K562 (cell line): ENCODE data around the gene ENTPD6. TPM values are rescaled to one million over a fixed set of nuclear protein-coding genes. Genes with fewer than 3 reads are reported as not detected.

Experiments used
- AFF1 ChIP-seq, 2 experiments: fragments of 450-650 bp; IDR thresholded peaks; 2 replicates each; pipeline ENCODE4 v1.6.1; 2018; ENCODE audit warnings: mild to moderate bottlenecking in 2 of 2, low read depth in 1 of 2; ENCODE audit not compliant: partially characterized antibody in 2 of 2
- AFF4 ChIP-seq: sonication (generic); formaldehyde crosslinking; IDR thresholded peaks from 2 replicates; pipeline ENCODE4 v1.8.0; 2023; ENCODE audit warnings: mild to moderate bottlenecking, missing genetic modification reagents
- DLX4 ChIP-seq: fragments of 250-450 bp; sonication (Bioruptor Pico); IDR thresholded peaks from 2 replicates; pipeline ENCODE4 v1.6.1; 2021; ENCODE audit warnings: mild to moderate bottlenecking
- FOXO4 ChIP-seq: fragments of 450-650 bp; formaldehyde crosslinking; IDR thresholded peaks from 2 replicates; pipeline ENCODE4 v1.4.0; 2020; ENCODE audit warnings: mild to moderate bottlenecking, moderate library complexity
- GATAD2A ChIP-seq: fragments of 450-650 bp; IDR thresholded peaks from 2 replicates; pipeline ENCODE4 v1.6.1; 2017
- HDAC3 ChIP-seq: fragments of 450-650 bp; IDR thresholded peaks from 2 replicates; pipeline ENCODE4 v1.6.1; 2018; ENCODE audit warnings: borderline replicate concordance, mild to moderate bottlenecking, moderate library complexity; ENCODE audit not compliant: partially characterized antibody
- KDM2B ChIP-seq: fragments of 250-450 bp; sonication (Bioruptor Pico); IDR thresholded peaks from 2 replicates; pipeline ENCODE4 v1.8.0; 2021; ENCODE audit warnings: mild to moderate bottlenecking, moderate library complexity
- NEUROD1 ChIP-seq: fragments of 150-350 bp; IDR thresholded peaks from 2 replicates; pipeline ENCODE4 v1.6.1; 2014; ENCODE audit warnings: borderline replicate concordance, low read length, low read depth; ENCODE audit not compliant: partially characterized antibody
- RBFOX2 ChIP-seq: fragments of 200-400 bp; formaldehyde crosslinking; IDR thresholded peaks from 2 replicates; pipeline ENCODE4 v1.6.1; 2017; ENCODE audit warnings: low read depth, mild to moderate bottlenecking, low read length, moderate library complexity
- TBL1XR1 ChIP-seq, 2 experiments: IDR thresholded peaks; 2 replicates each; pipeline ENCODE4 v1.6.1; 2012; ENCODE audit warnings: improper control_type of control experiment in 2 of 2, low read length in 2 of 2, mild to moderate bottlenecking in 1 of 2
- ZBTB33 ChIP-seq: sonication (generic); formaldehyde crosslinking; IDR thresholded peaks from 2 replicates; pipeline ENCODE4 v1.8.1; 2023; ENCODE audit warnings: mild to moderate bottlenecking, missing genetic modification reagents
- ZKSCAN1 ChIP-seq: fragments of 150-350 bp; IDR thresholded peaks from 2 replicates; pipeline ENCODE4 v1.6.1; 2016; ENCODE audit warnings: low read depth, low read length
- ZNF197 ChIP-seq: fragments of 200-800 bp; sonication (Bioruptor generic); IDR thresholded peaks from 2 replicates; pipeline ENCODE4 v1.6.1; 2016; ENCODE audit warnings: low read depth, missing genetic modification characterization, missing compliant biosample characterization
- ZNF384 ChIP-seq: IDR thresholded peaks from 2 replicates; pipeline ENCODE4 v1.6.1; 2012; ENCODE audit warnings: low read depth, low read length, improper control_type of control experiment
- ZNF408 ChIP-seq: fragments of 250-450 bp; sonication (Bioruptor Pico); IDR thresholded peaks from 2 replicates; pipeline ENCODE4 v1.4.0; 2020; ENCODE audit warnings: low read depth, mild to moderate bottlenecking, moderate library complexity
- polyA plus RNA-seq, 8 experiments: library from polyadenylated mRNA; depleted of rRNA in 4 of 8; stranded (reverse) in 5 of 8; unstranded in 3 of 8; fragments of >200 nt; fragmentation: Nextera tagmentation in 2 of 8; fragmentation: Illumina TruSeq in 1 of 8; extraction: Ambion mirVana in 2 of 8; extraction: Trizol in 1 of 8; gene quantifications; 2 replicates each; pipeline versions ENCODE4 v1.2.1 to v1.2.3, GENCODE V29; 2011 to 2014; ENCODE audit warnings: inconsistent platforms in 1 of 8, missing spikeins in 1 of 8
- total RNA-seq, 7 experiments: library from RNA; depleted of rRNA in 6 of 7; stranded (reverse); fragments of >200 nt in 6 of 7; fragmentation: Illumina TruSeq in 2 of 7; extraction: Trizol in 2 of 7; gene quantifications; 2 replicates each; pipeline versions ENCODE4 v1.2.1 to v1.2.3, GENCODE V29; 2011 to 2021; ENCODE audit warnings: low replicate concordance in 1 of 7

Gene ENTPD6
- total and polyA plus RNA-seq, 9 of the 15 experiments (the other 6 are each of a cell fraction or from before 2014, with no cell fraction given) = 0.82 to 36.8 (median 22.4) TPM

GRCh38 chr20:25237610-25238318 is 42.3 kb downstream of the ENTPD6 start (continued):
- TF ChIP-seq FOXO4 (CRISPR knock-in tag) (no peak), AFF1 (IDR thresholded peaks at IDR 0.05; ENCODE audit: low read depth in 1 of 2, partially characterized antibody in 2 of 2) (peak in 1 of 2 experiments; percentile 87), TBL1XR1 (IDR thresholded peaks at IDR 0.05; ENCODE audit: low read length in 2 of 2) (peak in 1 of 2 experiments; percentile 67; a peak in 2 of 4 replicates), DLX4 (no peak), AFF4 (CRISPR knock-in tag) (no peak), KDM2B (no peak), GATAD2A (no peak), ZNF408 (CRISPR knock-in tag) (no peak), ZNF384 (no peak), ZKSCAN1 (no peak), ZBTB33 (CRISPR knock-in tag) (no peak), HDAC3 (peak; percentile 39), RBFOX2 (peak; percentile 76), NEUROD1 (peak; percentile 50), ZNF197 (CRISPR knock-in tag) (peak; percentile 80; the same call in 1 of the 2 replicates)
